ENCODE data around the gene RSRC1.
"Not testable (repeated sequence)": the region's sequence is repeated elsewhere in the genome, so short reads cannot be mapped to it uniquely, and the experiment has no call there.

Gene RSRC1

DNA sequence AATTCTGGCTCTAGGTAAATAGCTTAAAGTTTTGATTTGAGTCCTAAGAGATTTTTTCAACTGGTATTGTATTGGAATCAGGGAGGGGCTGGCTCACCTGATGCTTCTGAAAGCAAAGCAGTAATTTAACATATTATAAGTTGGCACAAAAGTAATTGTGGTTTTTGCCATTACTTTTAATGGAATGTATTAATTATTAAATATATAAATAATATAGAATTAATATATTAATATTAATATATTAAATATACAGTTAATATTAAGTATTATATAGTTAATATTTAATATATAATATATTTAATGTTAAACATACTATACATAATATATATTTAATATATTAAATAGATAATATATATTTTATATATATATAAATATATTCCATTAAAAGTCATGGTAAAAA lies 10.4 kb downstream of the RSRC1 start:
- Histone ChIP-seq H3K27ac (ENCODE audit: low read length, poor library complexity, severe bottlenecking) (no peak overlapping the region), H4K91ac (ENCODE audit: low read length) (no peak overlapping the region), H3K4ac (ENCODE audit: low read depth in 1 of 2, low read length in 2 of 2) (no peak overlapping the region), H3K18ac (ENCODE audit: low read depth in 1 of 2, low read length in 2 of 2) (no peak overlapping the region), H3K23ac (ENCODE audit: low read length in 2 of 2) (no peak overlapping the region), H3K9me3 (ENCODE audit: control insufficient read depth, low read length) (no peaks in the 10 kb centered on the region), H2BK120ac (ENCODE audit: low read depth, low read length) (no peak overlapping the region), H3K9ac (ENCODE audit: low read length) (no peak overlapping the region), H3K36me3 (ENCODE audit: control insufficient read depth in 1 of 2, insufficient read depth in 2 of 2, low read depth in 1 of 2, low read length in 2 of 2) (peaks cover 3 to 28% of the 10 kb centered on the region in 2 experiments), H3K14ac (ENCODE audit: low read length in 2 of 2) (no peak overlapping the region), H3K4me3 (ENCODE audit: insufficient read depth in 1 of 2, low read depth in 1 of 2, low read length in 2 of 2) (no peak overlapping the region), H2BK12ac (ENCODE audit: low read length in 2 of 2) (no peak overlapping the region), H3K4me2 (ENCODE audit: low read length, poor library complexity, severe bottlenecking) (no peak overlapping the region), H3K27me3 (ENCODE audit: control insufficient read depth in 1 of 2, insufficient read depth in 1 of 2, low read length in 2 of 2) (no peaks in the 10 kb centered on the region), H2AFZ (ENCODE audit: low read depth, low read length) (no peak overlapping the region), H4K8ac (ENCODE audit: low read length) (no peak overlapping the region), H2AK5ac (ENCODE audit: low read length, severe bottlenecking) (no peak overlapping the region), H3K4me1 (ENCODE audit: control insufficient read depth, insufficient read depth, low read depth, low read length) (no peaks in the 10 kb centered on the region), H3K79me1 (replicated peaks; ENCODE audit: low read length, poor library complexity, severe bottlenecking) (peaks cover 10% of the 10 kb centered on the region), H2BK5ac (ENCODE audit: low read depth, low read length, poor library complexity, severe bottlenecking) (no peak overlapping the region), H2BK15ac (ENCODE audit: low read depth, poor library complexity, severe bottlenecking) (no peak overlapping the region)
- DNase-seq, result no peak

DNA sequence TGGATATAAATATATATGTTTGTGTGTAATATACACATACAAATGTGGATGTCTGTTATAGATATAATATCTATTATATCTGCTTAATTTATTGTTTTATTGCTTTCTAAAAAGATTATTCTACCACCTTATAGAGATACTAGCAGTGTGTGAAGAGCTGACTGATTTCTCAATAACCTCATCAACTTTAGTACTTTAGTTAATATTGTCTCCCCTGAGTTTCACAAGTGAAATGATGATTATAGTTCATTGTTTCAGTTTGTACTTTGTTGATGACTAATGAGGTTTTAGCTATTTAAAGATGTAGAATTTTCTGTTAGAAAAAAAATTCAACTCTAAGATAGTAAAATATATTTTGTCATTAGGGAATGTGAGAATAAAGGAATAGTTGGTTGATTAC lies 11.4 kb downstream of the RSRC1 start:
- Histone ChIP-seq H4K91ac (ENCODE audit: low read length) (no peak overlapping the region), H2BK12ac (ENCODE audit: low read length in 2 of 2) (no peak overlapping the region), H2AK5ac (ENCODE audit: low read length, severe bottlenecking) (no peak overlapping the region), H3K36me3 (ENCODE audit: control insufficient read depth in 1 of 2, insufficient read depth in 2 of 2, low read depth in 1 of 2, low read length in 2 of 2) (peaks cover 3 to 38% of the 10 kb centered on the region in 2 experiments), H2BK5ac (ENCODE audit: low read depth, low read length, poor library complexity, severe bottlenecking) (no peak overlapping the region), H3K4ac (ENCODE audit: low read depth in 1 of 2, low read length in 2 of 2) (no peak overlapping the region), H3K18ac (ENCODE audit: low read depth in 1 of 2, low read length in 2 of 2) (no peak overlapping the region), H3K27me3 (ENCODE audit: control insufficient read depth in 1 of 2, insufficient read depth in 1 of 2, low read length in 2 of 2) (no peaks in the 10 kb centered on the region), H2BK15ac (ENCODE audit: low read depth, poor library complexity, severe bottlenecking) (no peak overlapping the region), H2AFZ (ENCODE audit: low read depth, low read length) (no peak overlapping the region), H3K9ac (ENCODE audit: low read length) (peak overlapping the region; percentile 2), H3K23ac (ENCODE audit: low read length in 2 of 2) (no peak overlapping the region), H3K4me1 (ENCODE audit: control insufficient read depth, insufficient read depth, low read depth, low read length) (no peaks in the 10 kb centered on the region), H2BK120ac (ENCODE audit: low read depth, low read length) (no peak overlapping the region), H3K9me3 (ENCODE audit: control insufficient read depth, low read length) (peaks cover 5% of the 10 kb centered on the region), H3K4me2 (ENCODE audit: low read length, poor library complexity, severe bottlenecking) (no peak overlapping the region), H3K27ac (ENCODE audit: low read length, poor library complexity, severe bottlenecking) (no peak overlapping the region), H3K79me1 (replicated peaks; ENCODE audit: low read length, poor library complexity, severe bottlenecking) (peaks cover 11% of the 10 kb centered on the region), H3K14ac (ENCODE audit: low read length in 2 of 2) (no peak overlapping the region), H4K8ac (ENCODE audit: low read length) (no peak overlapping the region), H3K4me3 (ENCODE audit: insufficient read depth in 1 of 2, low read depth in 1 of 2, low read length in 2 of 2) (no peak overlapping the region)
- no peak for DNase-seq

DNA sequence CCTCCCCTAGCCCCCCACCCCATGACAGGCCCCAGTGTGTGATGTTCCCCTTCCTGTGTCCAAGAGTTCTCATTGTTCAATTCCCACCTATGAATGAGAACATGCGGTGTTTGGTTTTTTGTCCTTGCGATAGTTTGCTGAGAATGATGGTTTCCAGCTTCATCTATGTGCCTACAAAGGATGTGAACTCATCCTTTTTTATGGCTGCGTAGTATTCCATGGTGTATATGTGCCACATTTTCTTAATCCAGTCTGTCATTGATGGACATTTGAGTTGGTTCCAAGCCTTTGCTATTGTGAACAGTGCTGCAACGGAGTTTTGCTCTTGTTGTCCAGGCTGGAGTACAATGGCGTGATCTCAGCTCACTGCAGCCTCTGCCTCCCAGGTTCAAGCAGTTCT lies 12.8 kb downstream of the RSRC1 start:
- not testable (repeated sequence) for H2AK5ac ChIP-seq (ENCODE audit: low read length, severe bottlenecking); H2AFZ ChIP-seq (ENCODE audit: low read depth, low read length); H3K4me3 ChIP-seq (ENCODE audit: insufficient read depth in 1 of 2, low read depth in 1 of 2, low read length in 2 of 2); H3K14ac ChIP-seq (ENCODE audit: low read length in 2 of 2); H4K91ac ChIP-seq (ENCODE audit: low read length); DNase-seq; H3K18ac ChIP-seq (ENCODE audit: low read depth in 1 of 2, low read length in 2 of 2); H2BK15ac ChIP-seq (ENCODE audit: low read depth, poor library complexity, severe bottlenecking); H4K8ac ChIP-seq (ENCODE audit: low read length); H3K27me3 ChIP-seq (ENCODE audit: control insufficient read depth in 1 of 2, insufficient read depth in 1 of 2, low read length in 2 of 2); H3K4ac ChIP-seq (ENCODE audit: low read depth in 1 of 2, low read length in 2 of 2); H3K4me1 ChIP-seq (ENCODE audit: control insufficient read depth, insufficient read depth, low read depth, low read length); H3K23ac ChIP-seq (ENCODE audit: low read length in 2 of 2); H2BK5ac ChIP-seq (ENCODE audit: low read depth, low read length, poor library complexity, severe bottlenecking); H2BK12ac ChIP-seq (ENCODE audit: low read length in 2 of 2); H3K27ac ChIP-seq (ENCODE audit: low read length, poor library complexity, severe bottlenecking); H3K9ac ChIP-seq (ENCODE audit: low read length); H3K4me2 ChIP-seq (ENCODE audit: low read length, poor library complexity, severe bottlenecking); H2BK120ac ChIP-seq (ENCODE audit: low read depth, low read length)
- Histone ChIP-seq H3K9me3 (ENCODE audit: control insufficient read depth, low read length) (peaks cover 16% of the 10 kb centered on the region), H3K79me1 (replicated peaks; ENCODE audit: low read length, poor library complexity, severe bottlenecking) (peaks cover 13% of the 10 kb centered on the region), H3K36me3 (ENCODE audit: control insufficient read depth in 1 of 2, insufficient read depth in 2 of 2, low read depth in 1 of 2, low read length in 2 of 2) (peaks cover 3 to 48% of the 10 kb centered on the region in 2 experiments)
- 77% methylated on average over 5 of the region's 5 CpGs for WGBS

DNA sequence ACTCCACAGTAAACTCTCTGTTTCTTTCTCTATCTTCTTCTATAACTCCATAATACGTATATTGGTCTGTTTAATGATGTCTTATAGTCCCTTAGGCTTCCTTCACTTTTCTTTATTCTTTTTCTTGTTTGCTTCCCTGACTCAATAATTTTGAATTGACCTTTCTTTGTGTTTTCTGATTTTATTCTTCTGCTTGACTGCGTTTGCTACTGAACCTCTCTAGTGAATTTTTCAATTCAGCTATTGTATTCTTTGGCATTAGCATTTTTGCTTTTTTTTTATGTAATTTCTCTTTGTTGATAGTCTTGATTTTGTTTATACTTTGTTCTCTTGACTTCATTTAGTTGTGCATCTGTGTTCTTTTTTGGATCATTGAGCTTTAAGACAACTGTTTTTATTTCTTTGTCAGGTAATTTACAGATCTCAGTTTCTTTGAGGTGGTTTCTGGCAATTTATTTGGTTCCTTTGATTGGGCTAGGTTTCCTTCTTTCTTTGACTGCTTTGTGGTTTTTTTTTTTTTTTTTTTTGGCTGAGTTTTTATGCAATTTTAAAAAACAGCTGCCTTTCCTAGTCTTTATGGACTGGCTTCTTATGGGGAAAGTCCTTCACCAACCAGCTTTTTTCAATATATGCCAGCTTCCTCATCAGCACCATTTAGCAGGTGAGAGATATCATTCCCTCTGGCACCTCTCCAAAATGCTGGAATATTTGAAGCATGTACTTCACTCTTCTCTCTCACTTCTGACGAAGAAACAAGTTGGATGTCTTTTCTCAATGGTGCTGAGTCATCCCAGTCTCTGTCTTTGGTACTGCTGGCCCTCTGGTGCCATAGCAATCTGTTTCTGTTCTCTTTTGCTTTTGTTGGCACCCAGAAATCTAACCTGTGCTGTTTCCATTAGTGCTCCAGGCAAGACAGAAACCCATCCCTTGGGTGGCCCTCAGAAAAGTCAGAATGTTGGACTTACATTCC lies 17.6 kb downstream of the RSRC1 start:
- no peak overlapping the region for H2AK5ac ChIP-seq (ENCODE audit: low read length, severe bottlenecking)

More for the DNA sequence above, 17.6 kb downstream of the RSRC1 start:
- no peak overlapping the region for H2BK120ac ChIP-seq (ENCODE audit: low read depth, low read length)
- H3K27me3 ChIP-seq (ENCODE audit: control insufficient read depth in 1 of 2, insufficient read depth in 1 of 2, low read length in 2 of 2), result no peaks in the 10 kb centered on the region
- H4K91ac ChIP-seq (ENCODE audit: low read length), result no peak overlapping the region
- H3K9me3 ChIP-seq (ENCODE audit: control insufficient read depth, low read length), result peaks cover 16% of the 10 kb centered on the region
- H3K14ac ChIP-seq (ENCODE audit: low read length in 2 of 2), result no peak overlapping the region
- no peak overlapping the region for H2BK5ac ChIP-seq (ENCODE audit: low read depth, low read length, poor library complexity, severe bottlenecking)
- peaks cover 15% of the 10 kb centered on the region for H3K79me1 ChIP-seq (replicated peaks; ENCODE audit: low read length, poor library complexity, severe bottlenecking)
- H3K36me3 ChIP-seq (ENCODE audit: control insufficient read depth in 1 of 2, insufficient read depth in 2 of 2, low read depth in 1 of 2, low read length in 2 of 2), result peaks cover 3 to 82% of the 10 kb centered on the region in 2 experiments
- H3K27ac ChIP-seq (ENCODE audit: low read length, poor library complexity, severe bottlenecking), result no peak overlapping the region
- no peak overlapping the region for H4K8ac ChIP-seq (ENCODE audit: low read length)
- WGBS, result 73% methylated on average over 2 of the region's 3 CpGs
- H3K9ac ChIP-seq (ENCODE audit: low read length), result no peak overlapping the region
- H3K23ac ChIP-seq (ENCODE audit: low read length in 2 of 2), result no peak overlapping the region
- no peak overlapping the region for H3K4me2 ChIP-seq (ENCODE audit: low read length, poor library complexity, severe bottlenecking)
- no peak overlapping the region for H2BK12ac ChIP-seq (ENCODE audit: low read length in 2 of 2)
- H3K4ac ChIP-seq (ENCODE audit: low read depth in 1 of 2, low read length in 2 of 2), result peak overlapping the region in 1 of 2 experiments; percentile 77
- no peak overlapping the region for H3K4me3 ChIP-seq (ENCODE audit: insufficient read depth in 1 of 2, low read depth in 1 of 2, low read length in 2 of 2)
- H3K4me1 ChIP-seq (ENCODE audit: control insufficient read depth, insufficient read depth, low read depth, low read length), result no peaks in the 10 kb centered on the region
- no peak overlapping the region for H2BK15ac ChIP-seq (ENCODE audit: low read depth, poor library complexity, severe bottlenecking)
- no peak overlapping the region for H3K18ac ChIP-seq (ENCODE audit: low read depth in 1 of 2, low read length in 2 of 2)
- no peak overlapping the region for H2AFZ ChIP-seq (ENCODE audit: low read depth, low read length)
- peak; percentile 43 for DNase-seq

All from mesenchymal stem cell (in vitro differentiated cells and primary cell).